Measurements from ENCODE around the gene EGR4. TPM values are rescaled to one million over a fixed set of nuclear protein-coding genes. Genes with fewer than 3 reads are reported as not detected.

EGR4 gene
- total RNA-seq, 2 experiments from 2014 or later, result 0.14 to 0.17 TPM

GRCh38 chr2:73292316-73292905, 937 bp downstream of the EGR4 start:
- H3K27me3 Mint-ChIP-seq, result peaks cover 85% of the 10 kb centered on the region
- H3K4me3 Mint-ChIP-seq, result peak overlapping the region; percentile 67
- Histone ChIP-seq H3K4me3 (ENCODE audit: low read length) (peak overlapping the region; percentile 48), H3K27ac (ENCODE audit: low read depth in 1 of 2, low read length in 2 of 2) (no peak overlapping the region), H3K27me3 (ENCODE audit: control insufficient read depth in 1 of 2, insufficient read depth in 2 of 2, low read length in 2 of 2) (peaks cover 57 to 69% of the 10 kb centered on the region in 2 experiments), H3K4me1 (ENCODE audit: insufficient read depth, low read length) (peaks cover 30% of the 10 kb centered on the region), H3K9me3 (ENCODE audit: control insufficient read depth in 1 of 2, insufficient read depth in 1 of 2, low read length in 2 of 2) (peaks cover 4 to 21% of the 10 kb centered on the region in 2 experiments), H3K36me3 (ENCODE audit: insufficient read depth, low read length) (no peaks in the 10 kb centered on the region)
- no peak for TF ChIP-seq CTCF (IDR thresholded peaks at IDR 0.05)
- H3K27ac Mint-ChIP-seq, result no peak overlapping the region
- no peaks in the 10 kb centered on the region for H3K36me3 Mint-ChIP-seq (ENCODE audit: low read depth)
- CTCF ChIA-PET, result interaction anchor here (1.6 kb wide), 1 partner anchor 115 kb away, joined by 5 read pairs; no protein-coding TSS in a partner anchor
- H3K4me1 Mint-ChIP-seq (ENCODE audit: low read depth), result peaks cover 21% of the 10 kb centered on the region
- intact Hi-C loops (cut with DNase I, micrococcal nuclease), result loop anchor here (2.0 to 5.0 kb wide), 4 partner anchors 60 to 95 kb away; partner anchors contain the start of genes ALMS1 (in 1 of the 2), CCT7 (in 1 of the 2), PRADC1 (in 1 of the 2) and SMYD5 (in 1 of the 2)
- ATAC-seq (ENCODE audit: poor library complexity) (no peak), DNase-seq (peak in 3 of 14 experiments; percentile 6 to 24 (median 8))
- no peaks in the 10 kb centered on the region for H3K9me3 Mint-ChIP-seq
- POLR2A ChIA-PET, result interaction anchor here (1.2 to 4.9 kb wide), 2 partner anchors 8 to 58 kb away, joined by 3 to 46 read pairs; partner anchors contain the start of genes CCT7, FBXO41 and PRADC1

GRCh38 chr2:73291461-73292315, 1.7 kb downstream of the EGR4 start:
- Histone ChIP-seq H3K4me1 (ENCODE audit: insufficient read depth, low read length) (peaks cover 30% of the 10 kb centered on the region), H3K27ac (ENCODE audit: low read depth in 1 of 2, low read length in 2 of 2) (no peak overlapping the region), H3K4me3 (ENCODE audit: low read length) (peak overlapping the region; percentile 33), H3K27me3 (ENCODE audit: control insufficient read depth in 1 of 2, insufficient read depth in 2 of 2, low read length in 2 of 2) (peaks cover 50 to 62% of the 10 kb centered on the region in 2 experiments), H3K36me3 (ENCODE audit: insufficient read depth, low read length) (no peaks in the 10 kb centered on the region), H3K9me3 (ENCODE audit: control insufficient read depth in 1 of 2, insufficient read depth in 1 of 2, low read length in 2 of 2) (peaks cover 4 to 21% of the 10 kb centered on the region in 2 experiments)
- no peaks in the 10 kb centered on the region for H3K36me3 Mint-ChIP-seq (ENCODE audit: low read depth)
- H3K4me1 Mint-ChIP-seq (ENCODE audit: low read depth), result peaks cover 21% of the 10 kb centered on the region
- DNase-seq (peak in 2 of 14 experiments; percentile 28 to 39), ATAC-seq (ENCODE audit: poor library complexity) (peak; percentile 13)
- intact Hi-C loops (cut with DNase I, micrococcal nuclease), result loop anchor here (2.0 to 5.0 kb wide), 5 partner anchors 23 to 96 kb away; partner anchors contain the start of genes ALMS1 (in 1 of the 2), CCT7 (in 1 of the 2), PRADC1 (in 1 of the 2) and SMYD5 (in 1 of the 2)
- no peak overlapping the region for H3K27ac Mint-ChIP-seq
- H3K4me3 Mint-ChIP-seq, result peak overlapping the region; percentile 64
- POLR2A ChIA-PET, result interaction anchor here (0.6 to 4.9 kb wide), 6 partner anchors 7 to 765 kb away, joined by 3 to 46 read pairs (median 3); partner anchors contain the start of genes ALMS1, CCT7, FBXO41 and PRADC1
- no peaks in the 10 kb centered on the region for H3K9me3 Mint-ChIP-seq
- TF ChIP-seq CTCF (IDR thresholded peaks at IDR 0.05), result no peak
- CTCF ChIA-PET, result interaction anchor here (0.9 to 3.0 kb wide), 4 partner anchors 11 to 114 kb away, joined by 3 to 14 read pairs (median 9); partner anchors contain the start of genes CCT7 and PRADC1
- peaks cover 78% of the 10 kb centered on the region for H3K27me3 Mint-ChIP-seq

- no peaks in the 10 kb centered on the region for H3K36me3 ChIP-seq (ENCODE audit: insufficient read depth, low read length)
- no peak overlapping the region for H3K27ac Mint-ChIP-seq
- peak overlapping the region; percentile 81 for H3K4me3 Mint-ChIP-seq
- H3K27me3 Mint-ChIP-seq, result peaks cover 72% of the 10 kb centered on the region
- peaks cover 4 to 21% of the 10 kb centered on the region in 2 experiments for H3K9me3 ChIP-seq (ENCODE audit: control insufficient read depth in 1 of 2, insufficient read depth in 1 of 2, low read length in 2 of 2)
- H3K27ac ChIP-seq (ENCODE audit: low read depth in 1 of 2, low read length in 2 of 2), result no peak overlapping the region
- peak in 13 of 14 experiments; percentile 22 to 80 (median 50) for DNase-seq
- peak; percentile 30 for ATAC-seq (ENCODE audit: poor library complexity)
- H3K9me3 Mint-ChIP-seq, result no peaks in the 10 kb centered on the region
- peaks cover 44 to 56% of the 10 kb centered on the region in 2 experiments for H3K27me3 ChIP-seq (ENCODE audit: control insufficient read depth in 1 of 2, insufficient read depth in 2 of 2, low read length in 2 of 2)
- intact Hi-C loops (cut with DNase I, micrococcal nuclease), result loop anchor here in 1 of 2 experiments (2.0 to 5.0 kb wide), 4 partner anchors 22 to 96 kb away; partner anchors contain the start of genes ALMS1, CCT7, PRADC1 and SMYD5
- no peak for TF ChIP-seq CTCF (IDR thresholded peaks at IDR 0.05)
- H3K4me1 Mint-ChIP-seq (ENCODE audit: low read depth), result peaks cover 22% of the 10 kb centered on the region
- peak overlapping the region; percentile 33 for H3K4me3 ChIP-seq (ENCODE audit: low read length)
- no peaks in the 10 kb centered on the region for H3K36me3 Mint-ChIP-seq (ENCODE audit: low read depth)
- CTCF ChIA-PET, result interaction anchor here (0.9 to 3.0 kb wide), 4 partner anchors 10 to 114 kb away, joined by 3 to 14 read pairs (median 9); partner anchors contain the start of genes CCT7 and PRADC1
- H3K4me1 ChIP-seq (ENCODE audit: insufficient read depth, low read length), result peaks cover 30% of the 10 kb centered on the region
- POLR2A ChIA-PET, result interaction anchor here (0.6 to 4.9 kb wide), 6 partner anchors 11 to 765 kb away, joined by 3 to 46 read pairs (median 3); partner anchors contain the start of genes ALMS1, CCT7 and PRADC1
These were observed 2.3 kb downstream of the EGR4 start for GRCh38 chr2:73291093-73291460.
